SK-N-MC (cell line): ENCODE results near the gene ABCB4.

Source experiments
- EZH2 ChIP-seq: fragments of 200-600 bp; sonication (generic); IDR thresholded peaks from one replicate; pipeline ENCODE4 v1.6.1; 2017; ENCODE audit warnings: antibody characterized with exemption
- POLR2AphosphoS5 ChIP-seq: IDR thresholded peaks from 2 replicates; pipeline ENCODE4 v1.6.1; 2012; ENCODE audit warnings: mild to moderate bottlenecking, low read depth, low read length, borderline replicate concordance

DNA sequence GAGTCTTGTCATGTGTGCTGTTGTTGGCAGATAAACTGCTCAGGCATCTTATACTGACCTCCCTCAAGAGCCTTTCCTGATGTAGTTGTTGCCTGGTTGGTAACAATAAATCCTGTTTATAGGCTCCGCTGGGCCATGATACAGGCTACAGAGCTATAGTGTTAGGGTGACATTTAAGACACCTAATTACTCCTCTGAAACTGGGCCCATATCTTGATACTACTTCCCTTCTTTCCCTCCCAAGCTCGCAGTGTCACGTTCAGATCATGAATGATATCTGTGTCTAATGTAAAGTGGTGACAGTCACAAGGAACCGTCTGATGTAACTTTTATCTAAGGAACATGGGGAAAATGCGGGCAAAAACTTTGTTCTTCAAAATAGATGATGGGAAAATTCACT, 94.6 kb downstream of the ABCB4 start:
- TF ChIP-seq EZH2 (no peak), POLR2AphosphoS5 (no peak)
